CD4-positive, alpha-beta T cell treated with Interleukin-4 for 1 hour (primary cell): ENCODE data around the gene GRB10.

Experiments used
- DNase-seq, 2 donors: peaks; one replicate each; pipeline ENCODE4 v3.0.0-alpha.2; 2020 to 2022

Gene GRB10

DNA sequence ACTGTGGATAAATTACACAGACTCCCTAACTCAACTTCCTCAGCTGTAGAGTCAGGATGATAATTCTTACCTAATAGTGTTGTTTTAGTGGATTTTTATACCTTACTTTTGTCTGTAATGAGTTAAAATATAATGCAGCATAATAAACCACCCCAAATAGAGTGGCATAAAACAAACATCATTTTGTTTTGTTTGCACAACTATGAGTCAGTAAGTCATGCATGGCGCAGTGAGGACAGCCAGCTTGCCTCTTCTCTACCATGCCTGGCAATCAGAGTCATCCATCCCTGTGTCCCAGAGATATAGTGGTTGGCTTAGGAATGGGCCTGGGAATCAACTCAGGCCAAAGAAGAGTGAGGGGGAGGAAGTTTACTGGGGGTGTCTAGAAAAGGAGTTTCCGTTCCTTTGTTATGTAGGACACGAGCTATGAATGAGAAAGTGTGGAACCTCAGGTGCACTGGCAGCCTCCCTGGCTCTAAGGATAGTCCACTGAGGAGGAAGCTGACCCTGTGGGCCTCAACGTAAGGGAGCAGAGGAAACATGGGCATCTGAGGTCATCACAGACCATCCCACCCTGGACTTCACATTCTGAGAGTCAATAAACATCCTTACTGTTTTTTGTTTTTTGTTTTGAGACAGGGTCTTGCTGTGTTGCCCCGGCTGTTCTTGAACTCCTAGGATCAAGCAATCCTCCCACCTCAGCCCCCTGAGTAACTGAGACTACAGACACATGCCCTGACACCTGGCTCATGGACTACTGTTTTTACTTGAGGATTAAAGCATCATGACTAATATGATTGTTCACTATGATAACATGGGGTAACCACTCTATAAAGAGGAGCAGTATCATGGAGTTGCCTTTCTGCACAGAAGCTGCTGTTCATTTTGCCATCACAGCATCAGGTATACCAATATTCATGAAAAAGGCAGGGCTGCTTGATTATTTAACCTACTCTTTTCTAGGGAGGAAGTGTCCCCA, 21.0 kb upstream of the GRB10 start:
- DNase-seq: no peak

GRCh38 chr7:50801907-50802306, 19.2 kb upstream of the GRB10 start:
- no peak for DNase-seq

GRCh38 chr7:50799873-50800272, 17.2 kb upstream of the GRB10 start:
- DNase-seq: no peak

GRCh38 chr7:50798126-50798525, 15.4 kb upstream of the GRB10 start:
- no peak for DNase-seq

GRCh38 chr7:50795831-50796230, 13.1 kb upstream of the GRB10 start:
- DNase-seq: no peak

GRCh38 chr7:50795253-50795652, 12.6 kb upstream of the GRB10 start:
- DNase-seq: no peak

- no peak for DNase-seq
Measured at GRCh38 chr7:50793947-50794570, 11.4 kb upstream of the GRB10 start.

GRCh38 chr7:50793120-50793946, 10.6 kb upstream of the GRB10 start:
- DNase-seq: peak; percentile 21 to 23

- DNase-seq: peak in 1 of 2 donors; percentile 13
Measured at GRCh38 chr7:50792342-50793119, 9.8 kb upstream of the GRB10 start.

GRCh38 chr7:50791938-50792341, 9.2 kb upstream of the GRB10 start:
- DNase-seq: no peak

GRCh38 chr7:50791363-50791937, 8.8 kb upstream of the GRB10 start:
- DNase-seq: no peak

DNA sequence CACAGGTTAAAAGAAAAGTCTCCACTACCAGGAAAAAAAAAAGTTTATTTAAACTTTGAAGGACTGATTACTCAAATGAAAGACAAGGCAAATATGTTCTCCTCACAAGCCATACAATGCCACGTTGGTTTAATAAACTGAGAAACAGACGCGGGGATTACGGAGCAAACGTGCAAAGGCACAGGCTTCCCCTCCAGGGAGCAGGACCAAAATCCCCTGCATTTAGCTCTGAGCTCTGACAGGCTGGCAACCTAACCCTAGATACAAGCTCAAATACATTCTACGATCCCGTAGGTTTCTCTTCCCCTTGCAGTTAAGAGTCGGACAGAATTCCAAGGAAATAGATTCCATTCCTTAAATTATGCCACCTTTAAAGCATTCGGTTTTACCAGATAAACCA, 7.7 kb upstream of the GRB10 start:
- no peak for DNase-seq

DNA sequence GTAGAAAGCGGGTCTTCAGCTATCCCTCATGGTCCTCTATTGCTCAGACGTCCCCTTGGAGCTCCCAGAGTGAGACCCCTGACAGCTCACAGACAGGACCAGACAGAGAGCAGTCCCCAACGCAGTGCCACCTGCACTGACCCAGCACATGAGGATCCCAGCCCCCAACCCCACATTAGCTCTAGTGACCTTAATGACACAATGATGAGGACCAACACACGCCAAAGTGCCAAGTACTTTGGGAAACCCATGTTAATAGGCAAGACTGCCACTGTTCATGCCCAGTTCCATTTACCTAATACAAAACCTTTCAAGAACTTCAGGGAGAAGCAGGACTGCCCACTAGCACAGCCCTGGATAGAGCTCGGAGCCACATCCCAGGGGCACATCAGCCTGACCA, 5.7 kb upstream of the GRB10 start:
- no peak for DNase-seq

GRCh38 chr7:50787825-50788224, 5.1 kb upstream of the GRB10 start:
- no peak for DNase-seq

GRCh38 chr7:50785346-50785745, 2.6 kb upstream of the GRB10 start:
- no peak for DNase-seq

- DNase-seq: no peak
Measured at GRCh38 chr7:50783801-50784507, 1.3 kb upstream of the GRB10 start.

- DNase-seq: no peak
Measured at GRCh38 chr7:50783303-50783702, 607 bp upstream of the GRB10 start.

DNA sequence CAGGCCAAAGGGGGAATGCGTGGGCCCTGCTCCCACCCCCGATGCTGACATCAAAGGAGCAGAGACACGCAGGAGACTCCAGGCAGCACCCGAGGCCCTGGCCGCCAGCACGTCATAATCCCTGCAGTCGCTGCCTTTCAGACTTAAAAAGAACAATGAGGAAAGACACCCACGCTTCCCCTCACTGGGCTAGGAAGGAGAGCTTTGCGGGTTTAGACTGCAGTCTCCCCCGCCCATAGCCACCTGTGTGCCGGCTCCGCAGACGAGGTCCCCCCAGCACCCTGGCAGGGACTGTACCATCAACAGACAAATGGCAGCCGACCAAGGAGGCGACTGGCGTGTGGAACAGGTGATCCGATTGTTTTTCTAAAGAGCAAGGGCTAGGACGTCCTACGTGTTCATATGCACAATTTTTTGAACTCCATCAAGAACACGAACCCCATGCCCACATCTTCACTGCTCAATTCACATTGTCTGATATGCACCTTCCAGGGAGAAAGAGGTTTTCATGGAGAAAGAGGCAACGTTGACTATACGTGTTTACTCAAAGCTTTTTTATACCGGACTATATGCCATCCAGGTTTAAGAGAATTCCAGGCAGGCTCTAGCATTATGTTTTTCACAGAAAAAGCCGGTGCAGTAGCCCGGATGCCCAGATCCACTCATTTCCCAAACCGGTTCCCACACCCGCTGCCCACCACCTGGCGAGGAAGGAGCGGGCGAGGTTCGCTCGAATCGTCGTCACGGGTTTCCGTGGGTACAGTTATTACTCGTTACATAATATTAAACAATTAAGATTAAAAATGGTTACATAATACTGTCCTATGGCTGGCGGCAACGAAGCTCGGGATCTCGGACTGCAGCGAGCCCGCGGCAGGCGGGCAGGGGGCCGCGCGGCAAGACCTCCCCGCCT, 1.1 kb downstream of the GRB10 start:
- peak in 1 of 2 donors; percentile 13 for DNase-seq

GRCh38 chr7:50780436-50780835, 2.3 kb downstream of the GRB10 start:
- DNase-seq: no peak

- no peak for DNase-seq
Measured at GRCh38 chr7:50779427-50779826, 3.3 kb downstream of the GRB10 start.
